Measurements from ENCODE around the gene SBF2. TPM values are rescaled to one million over a fixed set of nuclear protein-coding genes. Genes with fewer than 3 reads are reported as not detected.
A peak's percentile ranks its signal among the peaks of the same experiment; 100 is the strongest.

SBF2 gene
- total and polyA plus RNA-seq, 2 of the 13 experiments (the other 11 are each of a cell fraction or from before 2014, with no cell fraction given) = 24.0 to 45.8 TPM

DNA sequence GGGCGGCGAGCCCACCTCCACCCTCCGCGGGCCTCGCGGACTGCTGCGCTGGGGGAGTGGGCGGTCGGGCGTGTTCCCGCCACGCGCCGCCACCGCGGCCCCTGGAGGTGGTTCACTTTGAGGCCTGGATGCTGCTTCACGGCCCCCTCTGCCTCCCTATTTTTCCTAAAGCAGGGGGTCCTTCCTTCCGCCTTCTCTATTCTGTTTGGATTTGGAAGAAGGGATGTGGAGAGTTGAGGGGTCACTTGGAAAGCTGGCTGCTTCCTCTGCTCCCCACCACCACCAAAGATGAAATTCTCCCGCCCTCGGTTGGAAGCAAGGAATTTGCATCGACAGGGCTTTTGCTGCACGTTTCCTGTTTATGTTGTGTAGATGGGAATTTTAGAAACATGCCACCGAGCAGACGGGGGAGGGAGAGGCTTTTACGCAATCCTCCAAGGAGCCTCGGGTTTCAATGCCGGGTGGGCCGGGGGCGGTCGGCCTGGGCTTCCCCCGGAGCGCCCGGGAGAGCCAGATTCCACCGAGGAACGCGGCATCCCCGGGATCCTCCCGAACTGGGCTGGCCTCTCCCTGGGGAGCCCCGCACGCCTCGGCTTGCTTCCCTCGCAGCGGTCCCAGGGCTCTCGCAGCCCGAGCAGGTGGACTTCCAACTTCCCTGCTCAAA is 403 bp upstream of the SBF2 start (continued):
- peak; percentile 60; the same call in 1 of the 2 replicates for TF ChIP-seq CEBPB (IDR thresholded peaks at IDR 0.05; ENCODE audit: borderline replicate concordance, low read depth, low read length)
- no peak for TF ChIP-seq CHD2 (IDR thresholded peaks at IDR 0.05; ENCODE audit: low read depth, low read length)
- TF ChIP-seq HIVEP1 (CRISPR knock-in tag; IDR thresholded peaks at IDR 0.05) = peak; percentile 72
- TF ChIP-seq, protein P1, sequence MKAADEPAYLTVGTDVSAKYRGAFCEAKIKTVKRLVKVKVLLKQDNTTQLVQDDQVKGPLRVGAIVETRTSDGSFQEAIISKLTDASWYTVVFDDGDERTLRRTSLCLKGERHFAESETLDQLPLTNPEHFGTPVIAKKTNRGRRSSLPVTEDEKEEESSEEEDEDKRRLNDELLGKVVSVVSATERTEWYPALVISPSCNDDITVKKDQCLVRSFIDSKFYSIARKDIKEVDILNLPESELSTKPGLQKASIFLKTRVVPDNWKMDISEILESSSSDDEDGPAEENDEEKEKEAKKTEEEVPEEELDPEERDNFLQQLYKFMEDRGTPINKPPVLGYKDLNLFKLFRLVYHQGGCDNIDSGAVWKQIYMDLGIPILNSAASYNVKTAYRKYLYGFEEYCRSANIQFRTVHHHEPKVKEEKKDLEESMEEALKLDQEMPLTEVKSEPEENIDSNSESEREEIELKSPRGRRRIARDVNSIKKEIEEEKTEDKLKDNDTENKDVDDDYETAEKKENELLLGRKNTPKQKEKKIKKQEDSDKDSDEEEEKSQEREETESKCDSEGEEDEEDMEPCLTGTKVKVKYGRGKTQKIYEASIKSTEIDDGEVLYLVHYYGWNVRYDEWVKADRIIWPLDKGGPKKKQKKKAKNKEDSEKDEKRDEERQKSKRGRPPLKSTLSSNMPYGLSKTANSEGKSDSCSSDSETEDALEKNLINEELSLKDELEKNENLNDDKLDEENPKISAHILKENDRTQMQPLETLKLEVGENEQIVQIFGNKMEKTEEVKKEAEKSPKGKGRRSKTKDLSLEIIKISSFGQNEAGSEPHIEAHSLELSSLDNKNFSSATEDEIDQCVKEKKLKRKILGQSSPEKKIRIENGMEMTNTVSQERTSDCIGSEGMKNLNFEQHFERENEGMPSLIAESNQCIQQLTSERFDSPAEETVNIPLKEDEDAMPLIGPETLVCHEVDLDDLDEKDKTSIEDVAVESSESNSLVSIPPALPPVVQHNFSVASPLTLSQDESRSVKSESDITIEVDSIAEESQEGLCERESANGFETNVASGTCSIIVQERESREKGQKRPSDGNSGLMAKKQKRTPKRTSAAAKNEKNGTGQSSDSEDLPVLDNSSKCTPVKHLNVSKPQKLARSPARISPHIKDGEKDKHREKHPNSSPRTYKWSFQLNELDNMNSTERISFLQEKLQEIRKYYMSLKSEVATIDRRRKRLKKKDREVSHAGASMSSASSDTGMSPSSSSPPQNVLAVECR (CRISPR knock-in tag; IDR thresholded peaks at IDR 0.05; ENCODE audit: borderline replicate concordance) = peak; percentile 32; the same call in 1 of the 2 replicates
- TF ChIP-seq, protein P2, sequence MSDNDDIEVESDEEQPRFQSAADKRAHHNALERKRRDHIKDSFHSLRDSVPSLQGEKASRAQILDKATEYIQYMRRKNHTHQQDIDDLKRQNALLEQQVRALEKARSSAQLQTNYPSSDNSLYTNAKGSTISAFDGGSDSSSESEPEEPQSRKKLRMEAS (IDR thresholded peaks at IDR 0.05) = peak; percentile 26; the same call in 1 of the 2 replicates
- TF ChIP-seq, protein P3, sequence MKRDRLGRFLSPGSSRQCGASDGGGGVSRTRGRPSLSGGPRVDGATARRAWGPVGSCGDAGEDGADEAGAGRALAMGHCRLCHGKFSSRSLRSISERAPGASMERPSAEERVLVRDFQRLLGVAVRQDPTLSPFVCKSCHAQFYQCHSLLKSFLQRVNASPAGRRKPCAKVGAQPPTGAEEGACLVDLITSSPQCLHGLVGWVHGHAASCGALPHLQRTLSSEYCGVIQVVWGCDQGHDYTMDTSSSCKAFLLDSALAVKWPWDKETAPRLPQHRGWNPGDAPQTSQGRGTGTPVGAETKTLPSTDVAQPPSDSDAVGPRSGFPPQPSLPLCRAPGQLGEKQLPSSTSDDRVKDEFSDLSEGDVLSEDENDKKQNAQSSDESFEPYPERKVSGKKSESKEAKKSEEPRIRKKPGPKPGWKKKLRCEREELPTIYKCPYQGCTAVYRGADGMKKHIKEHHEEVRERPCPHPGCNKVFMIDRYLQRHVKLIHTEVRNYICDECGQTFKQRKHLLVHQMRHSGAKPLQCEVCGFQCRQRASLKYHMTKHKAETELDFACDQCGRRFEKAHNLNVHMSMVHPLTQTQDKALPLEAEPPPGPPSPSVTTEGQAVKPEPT (CRISPR knock-in tag; IDR thresholded peaks at IDR 0.05; ENCODE audit: low read depth) = no peak
- peak; percentile 25; the same call in 1 of the 2 replicates for TF ChIP-seq KDM5A (IDR thresholded peaks at IDR 0.05; ENCODE audit: borderline replicate concordance, low read length)
- no peak for TF ChIP-seq ATF7 (IDR thresholded peaks at IDR 0.05)
- TF ChIP-seq ATF7 (CRISPR knock-in tag; IDR thresholded peaks at IDR 0.05) = peak; percentile 65; the same call in 1 of the 2 replicates
- TF ChIP-seq, protein P4, sequence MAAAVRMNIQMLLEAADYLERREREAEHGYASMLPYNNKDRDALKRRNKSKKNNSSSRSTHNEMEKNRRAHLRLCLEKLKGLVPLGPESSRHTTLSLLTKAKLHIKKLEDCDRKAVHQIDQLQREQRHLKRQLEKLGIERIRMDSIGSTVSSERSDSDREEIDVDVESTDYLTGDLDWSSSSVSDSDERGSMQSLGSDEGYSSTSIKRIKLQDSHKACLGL (CRISPR knock-in tag; IDR thresholded peaks at IDR 0.05) = peak; percentile 25; the same call in 1 of the 2 replicates
- TF ChIP-seq, protein P5, sequence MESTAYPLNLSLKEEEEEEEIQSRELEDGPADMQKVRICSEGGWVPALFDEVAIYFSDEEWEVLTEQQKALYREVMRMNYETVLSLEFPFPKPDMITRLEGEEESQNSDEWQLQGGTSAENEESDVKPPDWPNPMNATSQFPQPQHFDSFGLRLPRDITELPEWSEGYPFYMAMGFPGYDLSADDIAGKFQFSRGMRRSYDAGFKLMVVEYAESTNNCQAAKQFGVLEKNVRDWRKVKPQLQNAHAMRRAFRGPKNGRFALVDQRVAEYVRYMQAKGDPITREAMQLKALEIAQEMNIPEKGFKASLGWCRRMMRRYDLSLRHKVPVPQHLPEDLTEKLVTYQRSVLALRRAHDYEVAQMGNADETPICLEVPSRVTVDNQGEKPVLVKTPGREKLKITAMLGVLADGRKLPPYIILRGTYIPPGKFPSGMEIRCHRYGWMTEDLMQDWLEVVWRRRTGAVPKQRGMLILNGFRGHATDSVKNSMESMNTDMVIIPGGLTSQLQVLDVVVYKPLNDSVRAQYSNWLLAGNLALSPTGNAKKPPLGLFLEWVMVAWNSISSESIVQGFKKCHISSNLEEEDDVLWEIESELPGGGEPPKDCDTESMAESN (CRISPR knock-in tag; conservative IDR thresholded peaks at IDR 0.05) = peak; percentile 84
- 0 out of 2 replicates have a peak, but pooled peaks have one; percentile 17 for TF ChIP-seq SMAD9 (CRISPR knock-in tag; IDR thresholded peaks at IDR 0.05)
- TF ChIP-seq TEAD3 (CRISPR knock-in tag; optimal IDR thresholded peaks at IDR 0.05; ENCODE audit: borderline replicate concordance) = peak; percentile 9
- TF ChIP-seq YEATS4 (CRISPR knock-in tag; IDR thresholded peaks at IDR 0.05; ENCODE audit: borderline replicate concordance) = peak; percentile 6; the same call in 1 of the 2 replicates
- TF ChIP-seq ZNF605 (CRISPR knock-in tag; IDR thresholded peaks at IDR 0.05) = peak; percentile 87; the same call in 1 of the 2 replicates
- TF ChIP-seq MEF2D (CRISPR knock-in tag; IDR thresholded peaks at IDR 0.05) = peak; percentile 30; the same call in 1 of the 2 replicates
- TF ChIP-seq, protein P6, sequence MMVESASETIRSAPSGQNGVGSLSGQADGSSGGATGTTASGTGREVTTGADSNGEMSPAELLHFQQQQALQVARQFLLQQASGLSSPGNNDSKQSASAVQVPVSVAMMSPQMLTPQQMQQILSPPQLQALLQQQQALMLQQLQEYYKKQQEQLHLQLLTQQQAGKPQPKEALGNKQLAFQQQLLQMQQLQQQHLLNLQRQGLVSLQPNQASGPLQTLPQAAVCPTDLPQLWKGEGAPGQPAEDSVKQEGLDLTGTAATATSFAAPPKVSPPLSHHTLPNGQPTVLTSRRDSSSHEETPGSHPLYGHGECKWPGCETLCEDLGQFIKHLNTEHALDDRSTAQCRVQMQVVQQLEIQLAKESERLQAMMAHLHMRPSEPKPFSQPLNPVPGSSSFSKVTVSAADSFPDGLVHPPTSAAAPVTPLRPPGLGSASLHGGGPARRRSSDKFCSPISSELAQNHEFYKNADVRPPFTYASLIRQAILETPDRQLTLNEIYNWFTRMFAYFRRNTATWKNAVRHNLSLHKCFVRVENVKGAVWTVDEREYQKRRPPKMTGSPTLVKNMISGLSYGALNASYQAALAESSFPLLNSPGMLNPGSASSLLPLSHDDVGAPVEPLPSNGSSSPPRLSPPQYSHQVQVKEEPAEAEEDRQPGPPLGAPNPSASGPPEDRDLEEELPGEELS (CRISPR knock-in tag; IDR thresholded peaks at IDR 0.05) = peak; percentile 60
- peak; percentile 9; the same call in 1 of the 2 replicates for TF ChIP-seq ZMYM3 (CRISPR knock-in tag; IDR thresholded peaks at IDR 0.05)
